GM19099 (cell line): ENCODE results near the gene CENPP.

Experiments used
- POLR2A ChIP-seq: IDR thresholded peaks from 3 replicates; pipeline ENCODE4 v1.6.1; 2011; ENCODE audit warnings: low read depth; ENCODE audit not compliant: insufficient read length; ENCODE audit errors: extremely low read depth

Gene CENPP

GRCh38 chr9:92668746-92669526, 343.2 kb downstream of the CENPP start:
- no peak for TF ChIP-seq POLR2A

DNA sequence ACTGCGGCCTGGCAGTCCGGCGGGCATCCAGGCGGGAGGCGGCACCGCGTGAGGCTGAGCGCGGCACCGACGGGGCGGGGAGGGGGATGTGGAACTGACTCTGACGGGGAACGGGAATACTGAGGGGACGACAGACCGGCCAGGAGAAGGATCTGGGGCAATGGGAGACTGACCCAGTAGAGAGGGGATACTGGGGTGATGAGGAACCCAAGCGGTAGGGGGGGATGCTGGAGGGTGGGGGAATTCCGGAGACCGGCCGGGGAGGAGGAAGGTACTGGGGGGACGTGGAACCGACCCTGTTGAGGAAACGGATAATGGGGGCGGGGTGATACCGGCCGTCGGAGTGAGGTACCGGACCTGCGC, 343.8 kb downstream of the CENPP start:
- TF ChIP-seq POLR2A, result no peak
